GM19463 (cell line): ENCODE data around the gene FUOM.
A peak's percentile ranks its signal among the peaks of the same experiment; 100 is the strongest.
"Not testable (repeated sequence)": the region's sequence is repeated elsewhere in the genome, so short reads cannot be mapped to it uniquely, and the experiment has no call there.

Experiments used
- ATAC-seq: cut with Tn5 transposase; IDR thresholded peaks from one replicate; pipeline ENCODE4 v1.9.1; 2021; ENCODE audit warnings: mild to moderate bottlenecking, moderate library complexity; ENCODE audit not compliant: unreplicated experiment

The FUOM gene

GRCh38 chr10:133335246-133336117 is 22.3 kb downstream of the FUOM start:
- ATAC-seq = no peak

- ATAC-seq = no peak
Measured at GRCh38 chr10:133334503-133335245, 23.1 kb downstream of the FUOM start.

GRCh38 chr10:133332936-133333699 is 24.7 kb downstream of the FUOM start:
- ATAC-seq = no peak

GRCh38 chr10:133329491-133330202 is 28.2 kb downstream of the FUOM start:
- ATAC-seq = peak; percentile 88

GRCh38 chr10:133328358-133329343 is 29.2 kb downstream of the FUOM start:
- no peak for ATAC-seq

GRCh38 chr10:133327651-133328357 is 30.0 kb downstream of the FUOM start:
- no peak for ATAC-seq

- ATAC-seq = no peak
Measured at GRCh38 chr10:133326745-133327650, 30.8 kb downstream of the FUOM start.

- no peak for ATAC-seq
Measured at GRCh38 chr10:133326223-133326551, 31.6 kb downstream of the FUOM start.

GRCh38 chr10:133325440-133326222 is 32.2 kb downstream of the FUOM start:
- no peak for ATAC-seq

- ATAC-seq = no peak
Measured at GRCh38 chr10:133324857-133325260, 33.0 kb downstream of the FUOM start.

GRCh38 chr10:133324198-133324792 is 33.5 kb downstream of the FUOM start:
- ATAC-seq = no peak

- ATAC-seq = not testable (repeated sequence)
Measured at GRCh38 chr10:133322064-133322709, 35.6 kb downstream of the FUOM start.

- ATAC-seq = not testable (repeated sequence)
Measured at GRCh38 chr10:133320852-133321422, 36.9 kb downstream of the FUOM start.

GRCh38 chr10:133318494-133319127 is 39.2 kb downstream of the FUOM start:
- ATAC-seq = peak; percentile 79

- no peak for ATAC-seq
Measured at GRCh38 chr10:133316732-133317131, 41.1 kb downstream of the FUOM start.
